Measurements from ENCODE around the gene C1orf198.

C1orf198 gene

DNA sequence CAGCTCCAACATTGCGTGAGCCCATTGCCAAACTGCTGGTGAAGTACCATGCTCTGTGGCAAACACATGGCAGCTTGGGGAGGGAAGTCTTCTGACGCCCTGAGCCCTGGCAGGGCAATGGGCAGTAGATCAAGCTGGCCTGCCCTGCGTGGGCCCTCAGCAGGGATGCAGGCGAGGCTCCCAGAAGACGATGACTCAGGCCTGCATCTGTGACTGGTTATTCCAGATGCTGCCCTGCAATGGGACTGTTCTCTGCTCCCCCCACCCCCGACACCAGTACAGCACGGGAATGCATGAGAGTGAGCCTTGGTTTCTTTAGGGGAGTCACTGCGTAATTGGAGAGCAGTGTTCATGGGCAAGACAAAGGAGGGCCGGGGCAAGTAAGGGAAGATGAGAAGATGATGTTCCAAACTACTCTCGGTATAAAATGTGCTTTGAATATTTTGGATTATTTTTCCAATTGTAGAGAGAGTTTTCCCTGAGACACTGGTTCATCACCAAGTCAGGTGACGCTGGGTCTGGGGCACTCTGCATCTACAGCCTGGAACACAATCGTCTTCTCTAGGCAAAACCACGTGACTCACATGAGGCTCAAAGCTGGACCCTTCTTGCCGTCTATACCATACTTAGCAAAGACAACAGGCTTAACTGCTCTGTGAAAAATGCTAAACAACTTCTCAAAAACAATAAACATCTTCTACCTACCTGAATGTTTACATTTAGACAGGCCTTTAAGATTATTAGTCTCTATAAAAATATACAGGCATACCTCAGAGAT lies 9.0 kb upstream of the C1orf198 start:
- no peaks in the 10 kb centered on the region for H3K4me1 Mint-ChIP-seq
- H3K9me3 Mint-ChIP-seq, result no peaks in the 10 kb centered on the region
- CTCF ChIA-PET, result no interaction called here
- peaks cover 64% of the 10 kb centered on the region for H3K27me3 Mint-ChIP-seq
- H3K27ac Mint-ChIP-seq, result no peak overlapping the region
- H3K4me3 Mint-ChIP-seq, result no peak overlapping the region
- no peak for DNase-seq
- no peaks in the 10 kb centered on the region for H3K36me3 Mint-ChIP-seq

DNA sequence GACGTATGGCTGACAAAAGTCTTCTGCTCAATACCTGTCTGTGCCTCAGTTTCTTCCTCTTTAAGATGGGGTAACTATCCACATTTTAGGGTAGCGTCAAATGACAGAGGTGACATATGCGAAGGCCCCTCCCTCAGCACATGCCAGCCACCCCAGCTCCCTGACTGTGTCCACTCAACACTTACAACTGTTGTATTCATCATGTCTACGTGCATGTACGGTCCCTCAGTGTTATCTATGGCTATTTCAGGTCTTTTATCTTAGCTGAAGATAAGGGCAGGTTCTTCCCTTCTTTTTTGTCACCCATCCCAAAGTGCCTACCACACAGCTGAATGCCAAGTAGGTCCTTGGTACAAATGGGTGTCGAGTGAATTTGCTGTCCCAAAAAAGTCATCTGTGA lies 8.3 kb upstream of the C1orf198 start:
- Mint-ChIP-seq H3K27ac (no peak overlapping the region), H3K4me1 (no peaks in the 10 kb centered on the region), H3K36me3 (no peaks in the 10 kb centered on the region), H3K4me3 (no peak overlapping the region), H3K9me3 (no peaks in the 10 kb centered on the region), H3K27me3 (peaks cover 68% of the 10 kb centered on the region)
- no peak for DNase-seq
- CTCF ChIA-PET, result no interaction called here

DNA sequence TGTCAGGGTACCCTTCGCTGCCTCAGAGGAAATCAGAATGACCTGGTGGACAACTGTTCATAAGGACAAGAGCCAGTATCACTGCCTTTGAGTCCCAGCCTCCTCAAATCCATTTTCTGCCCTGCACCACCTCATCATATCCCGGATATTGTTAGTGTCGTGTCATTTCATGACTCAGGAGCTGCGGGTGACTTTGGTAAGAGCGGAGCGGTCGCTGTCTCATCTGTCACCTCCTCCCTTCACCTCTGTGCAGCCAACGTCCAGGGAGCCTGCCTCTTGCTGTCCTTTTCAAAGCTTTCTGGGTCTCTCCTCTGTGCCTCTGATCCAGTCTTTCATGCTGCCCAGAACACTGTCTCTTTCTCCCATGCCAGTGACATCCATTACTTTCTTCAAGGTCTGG lies 7.0 kb upstream of the C1orf198 start:
- no peak overlapping the region for H3K4me3 Mint-ChIP-seq
- CTCF ChIA-PET, result no interaction called here
- no peaks in the 10 kb centered on the region for H3K4me1 Mint-ChIP-seq
- H3K27ac Mint-ChIP-seq, result no peak overlapping the region
- no peaks in the 10 kb centered on the region for H3K36me3 Mint-ChIP-seq
- no peaks in the 10 kb centered on the region for H3K9me3 Mint-ChIP-seq
- DNase-seq, result no peak
- peaks cover 72% of the 10 kb centered on the region for H3K27me3 Mint-ChIP-seq

DNA sequence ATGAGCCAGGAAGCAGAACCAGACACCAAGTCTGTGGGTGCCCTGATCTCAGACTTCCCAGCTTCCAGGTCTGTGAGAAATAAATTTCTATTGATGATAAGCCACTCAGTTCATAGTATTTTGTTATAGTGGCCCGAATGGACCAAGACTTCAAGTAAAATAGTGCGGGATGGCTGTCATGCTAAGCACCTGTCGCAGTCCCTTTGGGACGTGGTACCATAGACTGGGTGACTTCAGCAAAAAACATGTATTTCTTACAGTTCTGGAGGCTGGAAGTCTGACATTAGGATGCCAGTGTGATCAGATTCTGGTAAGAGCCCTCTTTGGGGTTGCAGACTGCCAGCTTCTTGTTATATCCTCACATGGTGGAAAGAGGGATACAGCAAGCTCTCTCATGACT lies 2.6 kb upstream of the C1orf198 start:
- no peak for DNase-seq
- no peaks in the 10 kb centered on the region for H3K9me3 Mint-ChIP-seq
- CTCF ChIA-PET, result no interaction called here
- H3K27me3 Mint-ChIP-seq, result peaks cover 74% of the 10 kb centered on the region
- H3K4me1 Mint-ChIP-seq, result peaks cover 15% of the 10 kb centered on the region
- H3K27ac Mint-ChIP-seq, result no peak overlapping the region
- no peaks in the 10 kb centered on the region for H3K36me3 Mint-ChIP-seq
- no peak overlapping the region for H3K4me3 Mint-ChIP-seq

DNA sequence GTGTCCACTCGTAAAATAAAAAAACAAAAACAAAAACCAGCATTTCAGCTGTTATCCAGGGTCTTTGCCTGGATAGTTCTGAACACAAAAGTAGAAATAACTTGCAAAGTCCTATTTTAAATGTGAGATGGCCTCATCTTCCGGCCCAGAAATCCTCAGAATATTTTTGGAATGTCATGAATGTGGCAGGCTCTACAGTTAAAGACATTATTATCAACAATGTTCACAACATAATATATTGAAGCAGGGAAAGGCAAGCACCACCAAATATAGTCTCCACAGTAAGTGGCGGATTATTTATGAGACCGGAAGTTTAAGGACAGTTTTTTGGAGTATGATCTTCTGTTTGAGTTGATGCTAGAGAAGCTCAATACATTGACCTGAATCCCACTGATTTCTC lies 1.2 kb upstream of the C1orf198 start:
- no peaks in the 10 kb centered on the region for H3K9me3 Mint-ChIP-seq
- H3K27ac Mint-ChIP-seq, result no peak overlapping the region
- H3K4me3 Mint-ChIP-seq, result peak overlapping the region; percentile 37
- peaks cover 61% of the 10 kb centered on the region for H3K27me3 Mint-ChIP-seq
- H3K4me1 Mint-ChIP-seq, result peaks cover 15% of the 10 kb centered on the region
- CTCF ChIA-PET, result no interaction called here
- H3K36me3 Mint-ChIP-seq, result no peaks in the 10 kb centered on the region
- no peak for DNase-seq

DNA sequence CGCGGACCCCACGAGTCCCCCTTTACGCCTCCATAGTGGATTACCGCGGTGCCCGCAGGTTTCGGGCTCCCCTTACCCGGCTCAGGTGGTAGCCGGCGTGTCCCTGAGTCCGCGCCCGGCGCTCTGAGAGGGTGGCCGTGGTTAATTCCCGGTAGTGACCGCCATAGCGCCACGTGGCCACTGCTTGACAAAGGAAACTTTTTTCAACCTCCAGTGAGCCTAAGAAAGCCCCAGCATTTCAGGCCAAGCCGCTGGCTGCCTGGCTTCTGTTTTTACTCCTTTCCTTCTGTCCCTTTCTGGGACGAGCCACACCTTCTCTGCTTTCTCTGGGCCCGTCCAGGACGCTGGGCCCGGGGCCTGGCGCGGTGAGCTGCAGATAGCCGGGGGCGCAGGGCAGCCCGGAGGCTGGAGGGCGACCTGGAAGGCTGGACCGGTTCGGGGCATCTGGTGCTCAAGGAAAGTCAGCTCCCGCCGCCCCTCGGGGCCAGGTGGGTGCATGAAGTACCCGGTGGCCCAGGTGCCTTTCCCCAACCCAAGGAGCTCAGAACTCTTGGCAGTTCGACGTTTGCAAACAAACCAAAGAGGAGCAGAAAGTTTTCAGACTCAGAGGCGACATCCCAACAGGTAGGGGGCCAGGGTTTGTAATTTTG lies 540 bp upstream of the C1orf198 start:
- Mint-ChIP-seq H3K4me1 (peaks cover 15% of the 10 kb centered on the region), H3K27ac (no peak overlapping the region), H3K9me3 (no peaks in the 10 kb centered on the region), H3K4me3 (peak overlapping the region; percentile 77), H3K27me3 (peaks cover 59% of the 10 kb centered on the region), H3K36me3 (no peaks in the 10 kb centered on the region)
- DNase-seq, result no peak
- CTCF ChIA-PET, result no interaction called here

DNA sequence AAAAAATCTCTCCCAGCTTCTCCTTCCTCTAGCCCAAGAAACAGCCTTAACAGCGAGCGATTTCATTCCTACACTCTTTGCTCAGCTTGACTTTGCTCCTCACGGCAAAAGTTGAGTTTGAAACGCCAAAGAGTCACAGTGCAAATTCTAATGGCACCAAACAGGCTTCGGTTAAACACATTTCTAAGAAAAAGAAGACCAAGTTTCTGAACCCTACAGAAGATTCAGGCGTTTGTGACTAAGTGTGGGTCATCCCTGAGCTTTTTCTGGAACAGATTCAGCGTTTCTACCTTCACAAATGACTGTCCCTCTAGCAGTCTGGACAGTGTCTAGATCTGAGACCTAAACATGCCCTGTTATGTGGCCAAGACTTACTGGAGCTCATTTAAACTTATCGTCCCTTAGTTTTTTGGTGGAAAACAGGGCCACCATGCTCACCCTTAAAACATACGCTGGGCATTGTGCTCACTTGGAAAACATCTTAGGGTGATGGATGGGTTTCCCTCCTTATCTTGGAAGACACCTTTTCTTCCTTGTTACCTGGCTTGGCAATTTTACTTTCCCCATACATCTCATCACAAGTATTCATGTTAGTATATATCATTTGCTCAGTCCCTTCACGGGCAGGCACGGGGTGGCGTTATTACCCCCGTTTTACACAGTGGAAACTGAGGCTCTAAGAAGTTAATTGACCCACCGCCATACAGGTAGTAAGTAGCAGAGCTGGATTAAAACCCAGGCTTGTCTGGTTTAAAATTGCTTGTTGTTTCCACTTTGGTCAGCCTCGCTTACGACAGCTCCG lies 1.0 kb downstream of the C1orf198 start:
- H3K36me3 Mint-ChIP-seq, result no peaks in the 10 kb centered on the region
- CTCF ChIA-PET, result no interaction called here

DNA sequence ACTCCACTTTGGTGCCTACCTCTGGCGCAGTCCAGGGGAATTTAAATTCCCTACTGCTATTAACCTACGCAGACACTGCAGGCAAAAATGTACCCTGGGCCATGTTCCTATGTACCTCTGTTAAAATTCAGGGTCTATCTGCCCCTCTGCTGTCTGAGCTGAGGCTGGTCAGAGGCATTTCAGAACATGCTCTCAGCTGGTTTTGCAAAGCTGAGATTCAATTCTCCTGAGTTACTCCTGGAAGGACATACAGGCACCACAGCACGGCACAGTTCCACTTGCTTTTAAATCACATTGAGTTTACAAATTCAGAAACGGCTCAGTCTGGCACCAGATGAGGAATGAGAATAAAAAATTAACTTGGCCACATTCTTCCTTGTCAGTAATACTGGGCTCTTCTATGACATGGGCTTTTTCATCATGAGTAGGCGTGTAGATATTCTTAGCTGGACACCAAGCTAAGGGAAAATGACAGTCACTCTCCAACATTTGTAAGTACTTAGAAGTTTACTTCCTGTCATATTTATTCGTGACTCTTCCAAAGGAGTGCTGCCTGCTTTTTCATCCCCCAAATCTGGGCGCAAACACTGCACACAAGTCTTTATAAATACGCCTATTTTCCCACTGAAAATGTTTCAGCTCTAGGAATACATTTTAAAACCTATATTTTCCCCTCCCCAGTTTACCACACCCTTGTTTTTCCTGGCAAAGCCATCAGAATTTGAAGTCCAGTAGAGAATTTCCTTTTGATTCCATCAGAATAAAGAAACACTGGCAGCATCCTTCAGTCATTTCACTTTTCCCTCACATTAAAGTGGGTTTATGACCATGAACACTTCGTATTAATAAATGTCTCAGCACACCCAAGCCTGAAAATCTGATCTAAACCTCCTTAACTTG lies 1.9 kb downstream of the C1orf198 start:
- Mint-ChIP-seq H3K4me1 (peaks cover 21% of the 10 kb centered on the region), H3K36me3 (no peaks in the 10 kb centered on the region), H3K27ac (no peak overlapping the region), H3K27me3 (peaks cover 46% of the 10 kb centered on the region), H3K4me3 (peak overlapping the region; percentile 27), H3K9me3 (no peaks in the 10 kb centered on the region)
- CTCF ChIA-PET, result no interaction called here
- DNase-seq, result no peak

More for the DNA sequence above, 1.0 kb downstream of the C1orf198 start:
- Mint-ChIP-seq H3K27ac (no peak overlapping the region), H3K27me3 (peaks cover 54% of the 10 kb centered on the region), H3K4me3 (peak overlapping the region; percentile 80), H3K4me1 (peaks cover 21% of the 10 kb centered on the region), H3K9me3 (no peaks in the 10 kb centered on the region)
- no peak for DNase-seq

DNA sequence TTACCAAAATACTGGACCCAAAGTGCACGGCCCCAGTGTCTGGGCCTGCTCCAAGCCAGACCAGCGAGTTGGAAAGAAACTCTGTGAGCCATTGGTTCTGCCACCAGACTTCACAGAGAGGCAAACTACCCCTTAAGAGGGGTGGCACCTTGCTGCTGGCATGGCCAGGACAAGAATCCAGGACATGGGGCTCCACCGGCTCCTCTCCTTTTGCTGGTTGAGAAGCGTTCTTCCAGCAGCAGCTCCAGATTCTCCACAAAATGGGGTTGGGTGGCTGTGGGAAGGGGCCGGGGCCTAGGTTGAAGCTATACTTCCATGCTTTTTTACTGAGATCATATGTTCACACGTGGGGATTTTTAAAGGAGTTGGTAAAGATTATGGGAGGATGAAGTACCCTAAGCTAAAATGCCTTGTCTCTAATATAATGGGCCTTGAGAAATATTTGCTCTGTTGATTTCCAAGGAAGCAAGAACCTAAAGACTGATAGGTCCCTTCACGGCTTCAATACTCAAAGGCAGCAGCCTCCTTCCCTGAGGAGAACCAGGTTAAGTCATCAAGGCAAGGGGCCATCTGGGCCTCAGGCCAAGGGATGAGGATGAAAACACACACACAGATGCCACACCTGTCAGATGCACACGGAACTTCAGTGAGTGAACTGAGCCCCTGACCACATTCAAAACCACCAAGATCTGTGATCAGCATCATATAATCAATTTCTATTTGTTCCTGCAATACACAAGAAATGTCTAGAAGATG lies 3.1 kb downstream of the C1orf198 start:
- Mint-ChIP-seq H3K36me3 (no peaks in the 10 kb centered on the region), H3K4me3 (no peak overlapping the region), H3K4me1 (peaks cover 21% of the 10 kb centered on the region), H3K27ac (no peak overlapping the region), H3K9me3 (no peaks in the 10 kb centered on the region), H3K27me3 (peaks cover 35% of the 10 kb centered on the region)
- CTCF ChIA-PET, result no interaction called here
- DNase-seq, result no peak

DNA sequence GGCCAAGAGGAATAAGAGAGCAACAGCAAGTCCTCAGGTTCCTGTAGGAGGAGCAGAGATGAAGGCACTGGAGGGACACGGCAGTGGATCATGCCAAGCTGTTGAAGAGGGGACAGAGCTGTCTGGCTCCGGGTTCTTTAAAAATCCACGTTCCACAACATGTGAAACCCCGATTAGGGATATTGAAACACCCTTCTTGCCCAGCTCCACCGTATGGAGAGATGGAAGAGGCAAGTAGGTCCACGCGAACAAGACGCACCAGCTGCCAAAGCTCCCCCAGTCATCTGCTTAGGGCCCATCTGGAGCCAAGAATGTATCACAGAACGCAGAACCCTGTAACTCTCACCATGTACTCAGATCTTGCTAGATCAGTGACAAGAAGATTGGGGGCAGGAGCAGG lies 3.9 kb downstream of the C1orf198 start:
- Mint-ChIP-seq H3K9me3 (no peaks in the 10 kb centered on the region), H3K4me3 (no peak overlapping the region), H3K27me3 (peaks cover 27% of the 10 kb centered on the region), H3K36me3 (no peaks in the 10 kb centered on the region), H3K4me1 (peaks cover 20% of the 10 kb centered on the region), H3K27ac (no peak overlapping the region)
- no peak for DNase-seq
- CTCF ChIA-PET, result no interaction called here

DNA sequence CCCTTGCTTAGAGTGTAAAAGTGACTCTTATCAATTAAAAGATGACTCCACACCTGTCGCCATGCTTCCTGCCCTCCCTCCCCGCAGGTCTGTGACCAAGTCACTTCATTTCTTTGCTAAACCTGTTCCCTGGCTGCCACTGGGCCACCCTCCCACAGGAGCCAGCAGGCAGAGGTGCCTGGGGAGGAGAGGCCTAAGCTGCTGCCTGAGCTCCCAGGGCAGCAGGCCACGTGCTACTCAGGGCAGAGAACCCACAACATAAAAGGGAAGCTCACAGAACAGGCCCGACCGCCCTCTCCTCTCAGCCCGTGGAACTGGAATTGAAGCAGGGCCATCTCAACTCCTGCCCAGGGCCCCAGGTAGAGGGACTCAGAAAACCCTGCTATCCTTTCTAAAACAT lies 4.9 kb downstream of the C1orf198 start:
- Mint-ChIP-seq H3K36me3 (no peaks in the 10 kb centered on the region), H3K4me1 (peaks cover 14% of the 10 kb centered on the region), H3K9me3 (no peaks in the 10 kb centered on the region), H3K27ac (no peak overlapping the region), H3K27me3 (peaks cover 17% of the 10 kb centered on the region), H3K4me3 (no peak overlapping the region)
- DNase-seq, result no peak
- CTCF ChIA-PET, result no interaction called here

DNA sequence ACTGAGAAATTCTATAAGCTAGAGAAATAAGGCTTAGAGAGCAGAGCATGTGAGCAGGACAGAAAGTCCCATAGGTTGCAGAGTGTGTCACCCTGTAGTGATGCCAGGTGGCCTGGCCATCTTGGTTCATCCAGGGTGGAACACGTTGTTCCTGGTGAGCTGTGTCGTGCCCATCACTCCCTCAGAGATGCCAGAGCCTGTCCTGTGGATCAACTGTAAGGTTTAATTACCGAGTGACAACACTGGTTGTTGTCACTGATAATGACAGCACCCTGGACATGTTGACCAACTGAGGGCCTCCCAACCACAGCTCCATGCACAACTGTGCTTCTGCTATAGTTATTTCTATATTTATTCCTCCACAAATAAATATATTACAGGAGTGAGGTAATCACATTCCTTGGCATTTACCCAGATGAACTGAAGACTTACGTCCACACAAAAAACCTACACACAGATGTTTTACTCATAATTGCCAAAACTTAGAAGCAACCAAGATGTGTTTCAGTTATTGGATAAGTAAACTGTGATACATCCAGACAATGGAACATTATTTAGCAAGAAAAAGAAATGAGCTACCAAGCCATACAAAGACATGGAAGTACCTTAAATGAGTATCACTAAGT lies 6.2 kb downstream of the C1orf198 start:
- CTCF ChIA-PET, result interaction anchor here (0.6 kb wide), 1 partner anchor 54 kb away, joined by 3 read pairs; no protein-coding TSS in a partner anchor
- Mint-ChIP-seq H3K36me3 (no peaks in the 10 kb centered on the region), H3K4me1 (peaks cover 10% of the 10 kb centered on the region), H3K27me3 (peaks cover 4% of the 10 kb centered on the region), H3K9me3 (no peaks in the 10 kb centered on the region), H3K27ac (no peak overlapping the region), H3K4me3 (no peak overlapping the region)
- no peak for DNase-seq

DNA sequence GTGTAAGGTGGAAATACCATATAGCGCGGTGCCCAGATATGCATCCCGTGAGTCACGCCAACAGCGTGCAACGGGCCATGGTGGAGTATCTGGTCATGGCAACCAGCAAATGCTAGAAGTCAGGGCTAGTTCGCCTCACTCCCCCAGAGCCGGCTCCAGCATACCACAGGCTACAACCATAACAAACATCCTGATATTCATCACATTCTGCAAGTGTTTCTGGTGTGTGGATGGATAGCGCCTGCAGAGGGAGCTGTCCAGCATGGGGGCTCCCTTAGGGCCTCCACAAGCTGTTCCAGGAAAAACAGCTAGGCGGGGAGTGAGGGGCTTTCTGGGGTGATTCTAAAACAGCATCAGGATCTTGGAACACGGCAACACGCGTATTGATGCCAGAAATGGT lies 6.8 kb downstream of the C1orf198 start:
- no peak overlapping the region for H3K4me3 Mint-ChIP-seq
- CTCF ChIA-PET, result interaction anchor here (0.6 kb wide), 1 partner anchor 55 kb away, joined by 3 read pairs; no protein-coding TSS in a partner anchor
- H3K27ac Mint-ChIP-seq, result no peak overlapping the region
- no peaks in the 10 kb centered on the region for H3K27me3 Mint-ChIP-seq
- no peaks in the 10 kb centered on the region for H3K36me3 Mint-ChIP-seq
- DNase-seq, result no peak
- H3K9me3 Mint-ChIP-seq, result no peaks in the 10 kb centered on the region
- peaks cover 6% of the 10 kb centered on the region for H3K4me1 Mint-ChIP-seq

Measured in activated naive CD4-positive, alpha-beta T cell treated with anti-CD3 and anti-CD28 coated beads, Interleukin-2, amount 10 ng/mL, durations not matched to agents 7 days and 5 days (primary cell).